HPDE6-E6E7 (cell line): ENCODE data around the gene ASTE1.
A peak's percentile ranks its signal among the peaks of the same experiment; 100 is the strongest.
"Not testable (repeated sequence)": the region's sequence is repeated elsewhere in the genome, so short reads cannot be mapped to it uniquely, and the experiment has no call there.

Source experiments
- DNase-seq: peaks from one replicate; pipeline ENCODE4 v3.0.0; 2011; ENCODE audit warnings: missing footprints; ENCODE audit errors: extremely low spot score

ASTE1 gene, protein sequence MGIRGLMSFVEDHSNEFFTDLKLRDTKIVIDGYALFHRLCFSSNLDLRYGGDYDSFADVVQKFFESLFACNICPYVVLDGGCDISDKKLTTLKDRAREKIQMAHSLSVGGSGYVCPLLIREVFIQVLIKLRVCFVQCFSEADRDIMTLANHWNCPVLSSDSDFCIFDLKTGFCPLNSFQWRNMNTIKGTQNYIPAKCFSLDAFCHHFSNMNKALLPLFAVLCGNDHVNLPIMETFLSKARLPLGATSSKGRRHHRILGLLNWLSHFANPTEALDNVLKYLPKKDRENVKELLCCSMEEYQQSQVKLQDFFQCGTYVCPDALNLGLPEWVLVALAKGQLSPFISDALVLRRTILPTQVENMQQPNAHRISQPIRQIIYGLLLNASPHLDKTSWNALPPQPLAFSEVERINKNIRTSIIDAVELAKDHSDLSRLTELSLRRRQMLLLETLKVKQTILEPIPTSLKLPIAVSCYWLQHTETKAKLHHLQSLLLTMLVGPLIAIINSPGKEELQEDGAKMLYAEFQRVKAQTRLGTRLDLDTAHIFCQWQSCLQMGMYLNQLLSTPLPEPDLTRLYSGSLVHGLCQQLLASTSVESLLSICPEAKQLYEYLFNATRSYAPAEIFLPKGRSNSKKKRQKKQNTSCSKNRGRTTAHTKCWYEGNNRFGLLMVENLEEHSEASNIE

GRCh38 chr3:131026321-131027151 lies at the start of gene ASTE1, which contains the start of gene NEK11:
Gene ASTE1, minus strand, starts transcription at chr3:131026825. Its CDS starts 1,519 bp downstream, at chr3:131025306.
Gene NEK11, plus strand, starts transcription at chr3:131026877. Its CDS starts 2,832 bp downstream, at chr3:131029709.
- DNase-seq, result peak; percentile 75

DNA sequence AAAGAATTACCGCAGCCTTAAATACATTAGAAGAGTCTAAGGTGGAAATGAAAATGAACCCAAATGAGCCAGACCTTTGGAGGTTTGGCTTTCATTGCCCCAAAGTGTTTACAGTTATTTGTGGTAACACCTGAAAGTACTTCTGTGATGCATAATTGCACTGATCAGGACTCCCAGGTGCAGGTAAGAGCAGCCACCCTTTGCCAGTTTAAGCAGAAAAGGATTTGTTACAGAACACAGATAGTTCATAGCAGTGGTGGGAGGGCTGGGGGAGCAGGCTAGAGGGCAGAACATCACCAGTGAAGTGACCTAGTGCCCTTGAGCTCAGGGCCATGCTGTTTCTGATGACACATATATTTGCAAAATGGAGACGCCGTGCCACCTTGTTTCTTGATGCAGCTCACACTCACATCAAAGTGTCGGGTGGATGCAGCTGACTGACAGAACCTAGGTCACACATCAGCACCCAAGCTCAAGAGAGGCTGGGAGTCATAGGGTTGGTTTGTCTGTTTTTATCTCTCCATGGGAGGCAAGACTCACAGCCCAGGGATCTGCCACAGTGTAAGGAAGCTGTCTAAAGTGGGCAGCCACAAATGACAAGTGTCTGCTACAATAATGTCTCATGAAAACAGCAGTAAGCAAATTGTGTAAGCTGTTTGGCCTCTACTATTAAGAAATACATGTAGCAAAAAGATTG lies 49.2 kb upstream of the ASTE1 start:
- DNase-seq, result no peak

GRCh38 chr3:131072845-131073244 lies 46.2 kb upstream of the ASTE1 start:
- DNase-seq, result no peak

DNA sequence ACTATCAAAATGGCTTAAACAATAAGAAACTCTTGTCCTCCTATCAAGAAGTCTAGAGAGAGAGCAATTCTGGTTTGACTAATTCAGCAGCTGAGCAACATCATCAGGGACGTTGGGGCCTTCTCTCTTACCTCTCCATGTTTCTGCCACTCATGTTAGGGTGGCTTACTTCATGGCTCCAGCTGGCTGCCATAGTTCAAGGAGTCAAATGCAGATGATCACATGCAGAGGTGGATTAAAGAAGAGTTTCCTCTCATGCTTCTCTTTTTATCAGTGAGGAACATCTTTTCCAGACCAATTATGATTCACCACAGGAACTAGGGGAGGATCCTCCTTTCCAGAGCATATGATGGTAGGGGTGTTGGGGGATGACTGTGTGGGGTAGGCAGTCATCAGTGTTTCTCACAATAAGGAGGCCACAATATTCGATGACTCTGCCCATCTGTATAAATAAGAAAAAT lies 45.5 kb upstream of the ASTE1 start:
- DNase-seq, result no peak

DNA sequence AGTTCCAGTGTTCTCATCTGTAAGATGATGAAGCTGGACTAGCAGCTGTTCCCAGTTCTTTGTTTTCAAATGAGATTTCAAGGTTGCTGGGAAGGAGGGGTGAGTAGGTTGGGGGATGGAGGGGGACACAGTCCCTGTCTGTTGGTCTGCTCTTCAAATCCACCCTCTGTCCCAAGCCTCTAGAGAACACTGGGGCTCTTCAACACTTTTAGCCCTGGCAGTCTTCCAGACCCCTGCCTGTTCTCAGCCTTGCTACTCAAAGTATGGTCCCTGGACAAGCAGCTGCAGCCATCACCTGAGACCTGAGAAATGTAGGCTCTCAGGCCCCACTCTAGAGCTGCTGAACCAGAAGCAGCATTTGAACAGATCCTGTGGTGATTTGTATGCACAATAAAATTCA lies 41.4 kb upstream of the ASTE1 start:
- no peak for DNase-seq

- DNase-seq, result no peak
These were observed 26.6 kb upstream of the ASTE1 start for GRCh38 chr3:131053043-131053859.

DNA sequence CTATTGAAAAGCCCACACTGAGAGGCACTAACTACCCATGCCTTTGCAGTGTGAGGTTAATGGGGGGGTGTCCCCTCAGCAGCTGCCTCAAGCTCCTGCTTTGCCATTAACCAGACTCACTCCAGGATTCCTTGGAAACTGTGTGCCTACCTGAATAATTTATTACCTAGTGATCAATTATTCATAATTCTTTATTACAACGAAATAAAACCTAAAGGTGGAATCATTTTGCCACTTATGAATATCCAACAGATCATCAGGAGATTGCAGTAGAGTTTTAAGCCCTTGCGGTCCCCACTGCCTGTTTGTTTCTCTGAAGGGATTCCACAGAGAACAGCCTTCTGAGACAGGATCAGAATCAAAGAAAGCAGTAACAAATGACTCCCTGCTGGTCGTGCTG lies 23.4 kb upstream of the ASTE1 start:
- DNase-seq, result no peak

- DNase-seq, result no peak
These were observed 21.4 kb upstream of the ASTE1 start for GRCh38 chr3:131048030-131048429.

- DNase-seq, result no peak
These were observed 21.0 kb upstream of the ASTE1 start for GRCh38 chr3:131047582-131047981.

DNA sequence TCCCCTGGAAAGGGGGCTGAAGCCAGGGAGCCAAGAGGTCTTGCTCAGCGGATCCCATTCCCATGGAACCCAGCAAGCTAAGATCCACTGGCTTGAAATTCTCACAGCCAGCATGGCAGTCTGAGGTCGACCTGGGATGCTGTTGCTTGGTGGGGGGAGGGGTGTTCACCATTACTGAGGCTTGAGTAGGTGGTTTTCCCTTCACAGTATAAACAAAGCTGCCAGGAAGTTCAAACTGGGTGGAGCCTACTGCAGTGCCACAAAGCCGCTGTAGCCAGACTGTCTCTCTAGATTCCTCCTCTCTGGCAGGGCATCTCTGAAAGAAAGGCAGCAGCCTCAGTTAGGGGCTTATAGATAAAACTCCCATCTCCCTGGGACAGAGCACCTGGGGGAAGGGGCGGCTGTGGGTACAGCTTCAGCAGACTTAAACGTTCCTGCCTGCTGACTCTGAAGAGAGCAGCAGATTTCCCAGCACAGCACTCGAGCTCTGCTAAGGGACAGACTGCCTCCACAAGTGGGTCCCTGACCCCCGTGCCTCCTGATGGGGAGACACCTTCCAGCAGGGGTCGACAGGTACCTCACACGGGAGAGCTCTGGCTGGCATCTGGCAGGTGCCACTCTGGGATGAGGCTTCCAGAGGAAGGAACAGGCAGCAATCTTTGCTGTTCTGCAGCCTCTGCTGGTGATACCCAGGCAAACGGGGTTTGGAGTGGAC lies 15.8 kb upstream of the ASTE1 start:
- not testable (repeated sequence) for DNase-seq

- DNase-seq, result no peak
These were observed 11.7 kb upstream of the ASTE1 start for GRCh38 chr3:131038326-131038725.

DNA sequence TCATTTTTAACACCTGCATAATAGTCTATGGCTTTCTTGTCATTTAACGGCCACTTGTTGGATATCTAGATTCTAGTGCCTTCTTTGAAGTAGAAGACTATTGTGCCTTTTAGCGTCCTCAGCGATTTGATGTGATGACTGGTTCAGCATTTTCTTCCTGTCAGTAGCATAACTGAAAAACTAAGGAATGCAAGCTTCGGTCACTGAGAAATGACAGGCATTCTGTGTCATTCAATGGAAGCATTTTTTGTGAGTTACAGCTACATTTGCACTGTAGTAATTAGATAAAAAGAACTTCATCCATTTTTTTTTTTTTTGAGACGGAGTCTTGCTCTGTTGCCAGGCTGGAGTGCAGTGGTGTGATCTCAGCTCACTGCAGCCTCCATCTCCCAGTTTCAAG lies 10.4 kb upstream of the ASTE1 start:
- no peak for DNase-seq

GRCh38 chr3:131036200-131036816 lies 9.7 kb upstream of the ASTE1 start:
- DNase-seq, result no peak

DNA sequence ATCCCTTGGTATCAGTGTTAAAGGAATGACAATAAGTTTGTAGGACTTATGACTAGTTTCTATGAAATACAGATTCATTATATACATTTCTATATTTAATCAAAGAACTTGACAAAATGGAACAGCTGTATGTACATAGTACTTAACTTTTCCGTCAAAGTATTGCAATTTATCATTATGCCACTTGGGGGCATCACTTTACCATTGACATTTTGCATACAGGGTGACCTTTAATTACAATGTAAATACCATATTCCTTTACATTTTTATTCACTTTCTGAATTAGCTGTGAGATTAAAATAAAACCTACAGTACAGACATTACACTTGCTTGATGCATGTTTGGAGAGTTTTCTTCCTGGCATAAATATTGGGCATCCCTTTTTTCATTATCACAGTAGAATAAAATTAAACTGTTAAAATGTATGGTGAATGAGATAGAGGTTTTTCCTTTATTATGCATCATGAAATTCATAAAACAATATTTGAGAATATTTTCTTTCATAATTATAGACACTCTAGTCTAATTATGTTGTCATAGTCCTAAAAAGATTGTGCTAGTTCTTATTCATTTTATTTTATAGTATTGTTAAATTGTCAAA lies 7.0 kb upstream of the ASTE1 start:
- no peak for DNase-seq

DNA sequence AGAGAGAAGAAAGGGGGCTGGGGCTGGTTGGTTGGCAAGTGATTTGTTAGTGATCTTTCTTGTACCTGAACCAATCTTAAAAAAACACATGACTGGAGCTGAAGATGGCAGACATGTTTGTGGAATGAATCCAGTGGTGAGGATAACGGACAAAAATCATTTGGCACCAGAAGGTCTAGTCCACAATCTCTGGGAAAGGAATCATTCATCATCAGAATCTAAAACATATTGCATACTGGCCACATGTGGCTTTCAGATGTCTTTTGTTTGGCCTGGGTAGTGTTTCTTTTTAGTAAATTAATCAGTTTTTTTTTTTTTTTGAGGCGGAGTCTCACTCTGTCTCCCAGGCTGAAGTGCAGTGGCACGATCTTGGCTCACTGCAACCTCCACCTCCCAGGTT lies 5.0 kb upstream of the ASTE1 start:
- DNase-seq, result no peak

DNA sequence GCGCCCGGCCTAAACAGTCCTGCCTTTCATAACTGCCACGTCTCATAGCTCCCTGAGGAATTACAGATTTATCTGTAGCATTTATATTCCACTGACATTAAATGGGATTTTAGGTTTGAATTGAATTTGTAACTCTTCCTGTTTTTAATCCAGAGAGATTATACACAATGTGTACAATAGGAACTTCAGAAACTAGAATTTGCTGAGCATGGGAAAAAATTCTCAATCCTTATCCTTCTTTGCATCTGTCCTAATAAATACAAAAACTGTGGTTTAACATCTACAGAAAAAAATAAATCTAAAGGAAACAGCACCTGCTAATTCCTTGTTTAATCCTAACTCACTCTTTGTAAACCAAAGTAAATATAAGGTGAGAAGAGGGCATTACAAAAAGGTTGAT lies 2.2 kb upstream of the ASTE1 start:
- no peak for DNase-seq

DNA sequence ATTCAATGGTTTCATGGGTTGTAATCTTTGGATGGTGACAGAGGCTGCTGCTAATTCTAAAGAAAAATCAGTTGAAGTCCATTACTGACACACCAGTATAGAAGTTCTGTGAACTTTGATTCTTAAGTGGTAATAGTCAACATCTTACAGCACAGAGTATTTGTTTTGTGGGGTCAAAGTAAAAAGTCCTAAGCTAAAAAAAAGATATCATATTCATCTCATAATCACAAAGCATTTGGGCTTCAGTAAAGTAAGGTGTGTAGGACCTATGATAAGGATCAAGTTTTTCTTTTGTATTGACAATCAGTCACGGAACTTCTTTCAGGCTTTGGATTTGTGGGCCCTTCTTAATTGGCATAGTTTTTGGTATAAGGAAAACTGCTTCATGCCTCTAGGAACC lies 1.1 kb downstream of the ASTE1 start:
- no peak for DNase-seq

DNA sequence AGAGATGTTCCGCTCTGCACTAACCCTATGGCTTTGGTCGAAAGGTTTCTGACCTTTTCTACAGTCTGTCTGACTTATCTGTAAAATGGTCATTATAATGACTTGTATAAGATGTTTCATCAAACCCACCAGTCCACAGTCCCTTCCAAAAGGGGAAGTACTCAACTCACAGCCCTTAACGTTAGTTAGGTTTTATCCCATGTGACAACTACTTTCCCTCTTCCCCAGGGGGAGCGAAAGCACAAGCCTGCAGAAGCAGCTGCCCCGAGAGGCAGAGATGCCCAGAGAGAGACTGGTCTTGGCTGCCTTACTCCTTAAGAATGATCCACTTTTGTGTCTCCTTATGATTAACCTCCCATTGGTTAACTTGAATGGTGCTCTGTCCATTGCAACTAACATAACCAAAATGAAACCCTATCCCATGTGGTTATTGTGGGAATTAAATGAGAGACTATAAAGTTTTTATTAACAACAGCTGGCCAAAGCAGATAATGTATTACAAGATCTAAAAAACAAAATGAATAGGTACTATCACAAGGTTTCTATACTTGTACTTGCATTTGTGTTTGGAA lies 6.4 kb downstream of the ASTE1 start:
- no peak for DNase-seq

- no peak for DNase-seq
These were observed 7.7 kb downstream of the ASTE1 start for GRCh38 chr3:131018970-131019369.
